OCI-LY7 (cell line): ENCODE measurements around the gene CFAP90. TPM values are rescaled to one million over a fixed set of nuclear protein-coding genes. Genes with fewer than 3 reads are reported as not detected.

Source experiments
- BruUV-seq: library from RNA; stranded (reverse); fragments of 400-500 nt; replicated peaks from 2 replicates; lab custom pipeline; 2021; lab: Mats Ljungman, UMichigan
- CTCF ChIA-PET: fragments of 300-600 bp; sonication (Branson Sonifier 250); formaldehyde crosslinking; loops from one replicate; lab custom pipeline; 2022; ENCODE audit warnings: antibody characterized with exemption; ENCODE audit not compliant: unreplicated experiment; lab: Charles Lee
- POLR2A ChIA-PET: fragments of 300-600 bp; sonication (Branson Sonifier 250); formaldehyde crosslinking; loops from one replicate; lab custom pipeline; 2022; ENCODE audit warnings: antibody characterized with exemption; lab: Charles Lee
- DNase-seq: peaks from one replicate; pipeline ENCODE4 v3.0.0-alpha.2; 2015; ENCODE audit warnings: low spot score
- H2AFZ ChIP-seq: fragments of 200-600 bp; sonication (generic), shearing (Covaris generic); 2 replicates; pipeline ENCODE4 v1.6.1; 2014; ENCODE audit warnings: mild to moderate bottlenecking, antibody characterized with exemption, low read length, moderate library complexity
- H3K27ac ChIP-seq: fragments of 200-600 bp; sonication (generic); 2 replicates; pipeline ENCODE4 v1.5.1; 2014; ENCODE audit warnings: mixed run types, low read depth, mild to moderate bottlenecking, moderate library complexity, low read length, inconsistent platforms; ENCODE audit not compliant: poor library complexity, severe bottlenecking
- H3K36me3 ChIP-seq: fragments of 200-600 bp; sonication (generic); 2 replicates; pipeline ENCODE4 v1.6.1; 2014; ENCODE audit warnings: mild to moderate bottlenecking, antibody characterized with exemption, low read length, moderate library complexity, mixed read lengths; ENCODE audit not compliant: insufficient read depth
- H3K4me1 ChIP-seq: fragments of 200-600 bp; sonication (generic); 2 replicates; pipeline ENCODE4 v1.5.1; 2014; ENCODE audit warnings: mild to moderate bottlenecking, low read length; ENCODE audit not compliant: insufficient read depth, poor library complexity, severe bottlenecking
- H3K4me2 ChIP-seq: fragments of 200-600 bp; sonication (generic); 2 replicates; pipeline ENCODE4 v1.6.1; 2014; ENCODE audit warnings: mild to moderate bottlenecking, low read length
- H3K4me3 ChIP-seq: fragments of 200-600 bp; sonication (generic); 2 replicates; pipeline ENCODE4 v1.5.1; 2014; ENCODE audit warnings: mild to moderate bottlenecking, low read depth, low read length; ENCODE audit not compliant: poor library complexity, severe bottlenecking
- H3K79me2 ChIP-seq: fragments of 200-600 bp; sonication (generic); 2 replicates; pipeline ENCODE4 v1.6.1; 2016; ENCODE audit warnings: low read depth, mild to moderate bottlenecking, low read length, moderate library complexity, mixed read lengths; ENCODE audit not compliant: insufficient read depth
- H3K9me2 ChIP-seq: fragments of 200-600 bp; sonication (generic); 2 replicates; pipeline ENCODE4 v1.6.1; 2016; ENCODE audit warnings: mild to moderate bottlenecking, low read length, mixed read lengths; ENCODE audit not compliant: insufficient read depth
- H3K9me3 ChIP-seq: fragments of 200-600 bp; sonication (generic); 2 replicates; pipeline ENCODE4 v1.6.1; 2014; ENCODE audit warnings: mild to moderate bottlenecking, mixed run types, low read length, mixed read lengths
- H4K20me1 ChIP-seq: fragments of 200-600 bp; sonication (generic); 2 replicates; pipeline ENCODE4 v1.6.1; 2014; ENCODE audit warnings: mild to moderate bottlenecking, antibody characterized with exemption, low read length, moderate library complexity, mixed read lengths; ENCODE audit not compliant: insufficient read depth
- CTCF ChIP-seq: fragments of 200-600 bp; sonication (generic); conservative IDR thresholded peaks from 2 replicates; pipeline ENCODE4 v1.5.1; 2014; ENCODE audit warnings: mild to moderate bottlenecking, antibody characterized with exemption, low read length, moderate library complexity, mixed read lengths
- EZH2phosphoT487 ChIP-seq: fragments of 200-600 bp; sonication (generic); IDR thresholded peaks from 2 replicates; pipeline ENCODE4 v1.6.1; 2018; ENCODE audit warnings: low read depth, borderline replicate concordance, mild to moderate bottlenecking, mixed run types, antibody characterized with exemption, low read length, moderate library complexity, mixed read lengths
- intact Hi-C: fragments of 100-400 bp; cut with micrococcal nuclease; formaldehyde crosslinking; loops from one replicate; pipeline ENCODE4 v1.10.0; 2022; ENCODE audit not compliant: unreplicated experiment
- total RNA-seq, 2 experiments: library from RNA; depleted of rRNA in 1 of 2; stranded (reverse); fragments of >200 nt in 1 of 2; shearing (Covaris generic) in 1 of 2; gene quantifications; 2 replicates each; pipeline ENCODE4 v1.2.3, GENCODE V29; 2014 to 2022

CFAP90 gene
- total RNA-seq, 2 experiments from 2014 or later = not detected

GRCh38 chr5:7845557-7845956 is 5.4 kb downstream of the CFAP90 start:
- DNase-seq = no peak
- TF ChIP-seq CTCF (no peak), EZH2phosphoT487 (no peak)
- no peak overlapping the region for H3K4me3 ChIP-seq
- CTCF ChIA-PET = no interaction called here
- H3K9me2 ChIP-seq = no peaks in the 10 kb centered on the region
- H3K4me2 ChIP-seq = no peak overlapping the region
- H2AFZ ChIP-seq = no peak overlapping the region
- POLR2A ChIA-PET = no interaction called here
- no peaks in the 10 kb centered on the region for H3K4me1 ChIP-seq
- H3K36me3 ChIP-seq = no peaks in the 10 kb centered on the region
- H4K20me1 ChIP-seq = no peaks in the 10 kb centered on the region
- H3K79me2 ChIP-seq = no peaks in the 10 kb centered on the region
- H3K27ac ChIP-seq = no peak overlapping the region
- H3K9me3 ChIP-seq = no peaks in the 10 kb centered on the region
- no TSS peak for BruUV-seq
- intact Hi-C loops = no loop called here

GRCh38 chr5:7844901-7845300 is 6.0 kb downstream of the CFAP90 start:
- H3K9me3 ChIP-seq = no peaks in the 10 kb centered on the region
- H3K36me3 ChIP-seq = no peaks in the 10 kb centered on the region
- H3K9me2 ChIP-seq = no peaks in the 10 kb centered on the region
- H3K4me2 ChIP-seq = no peak overlapping the region
- H3K79me2 ChIP-seq = no peaks in the 10 kb centered on the region
- no peak overlapping the region for H2AFZ ChIP-seq
- no peak overlapping the region for H3K27ac ChIP-seq
- no peak for TF ChIP-seq CTCF
- no peak for TF ChIP-seq EZH2phosphoT487
- H3K4me1 ChIP-seq = no peaks in the 10 kb centered on the region
- POLR2A ChIA-PET = no interaction called here
- CTCF ChIA-PET = no interaction called here
- no peak for DNase-seq
- intact Hi-C loops = no loop called here
- no peak overlapping the region for H3K4me3 ChIP-seq
- no TSS peak for BruUV-seq
- H4K20me1 ChIP-seq = no peaks in the 10 kb centered on the region

- TF ChIP-seq EZH2phosphoT487 (no peak), CTCF (no peak)
- no peak overlapping the region for H2AFZ ChIP-seq
- H3K9me3 ChIP-seq = no peaks in the 10 kb centered on the region
- H4K20me1 ChIP-seq = no peaks in the 10 kb centered on the region
- H3K79me2 ChIP-seq = no peaks in the 10 kb centered on the region
- no peak for DNase-seq
- H3K4me3 ChIP-seq = no peak overlapping the region
- H3K9me2 ChIP-seq = no peaks in the 10 kb centered on the region
- no peak overlapping the region for H3K4me2 ChIP-seq
- no peaks in the 10 kb centered on the region for H3K4me1 ChIP-seq
- no peak overlapping the region for H3K27ac ChIP-seq
- H3K36me3 ChIP-seq = no peaks in the 10 kb centered on the region
- ChIA-PET CTCF (no interaction called here), POLR2A (no interaction called here)
- BruUV-seq = no TSS peak
- intact Hi-C loops = no loop called here
Measured at GRCh38 chr5:7842531-7842930, 8.4 kb downstream of the CFAP90 start.
